A549 treated with CORT108297 at 1 μM for 4 hours (cell line): ENCODE data around the gene RBMS2. TPM values are rescaled to one million over a fixed set of nuclear protein-coding genes. Genes with fewer than 3 reads are reported as not detected.

Source experiments
- total RNA-seq: library from RNA; stranded (reverse); fragments of 200-300 nt; extraction: Qiagen RNA extraction; gene quantifications from 5 replicates; pipeline ENCODE4 v1.2.3, GENCODE V29; 2022

RBMS2 gene, protein sequence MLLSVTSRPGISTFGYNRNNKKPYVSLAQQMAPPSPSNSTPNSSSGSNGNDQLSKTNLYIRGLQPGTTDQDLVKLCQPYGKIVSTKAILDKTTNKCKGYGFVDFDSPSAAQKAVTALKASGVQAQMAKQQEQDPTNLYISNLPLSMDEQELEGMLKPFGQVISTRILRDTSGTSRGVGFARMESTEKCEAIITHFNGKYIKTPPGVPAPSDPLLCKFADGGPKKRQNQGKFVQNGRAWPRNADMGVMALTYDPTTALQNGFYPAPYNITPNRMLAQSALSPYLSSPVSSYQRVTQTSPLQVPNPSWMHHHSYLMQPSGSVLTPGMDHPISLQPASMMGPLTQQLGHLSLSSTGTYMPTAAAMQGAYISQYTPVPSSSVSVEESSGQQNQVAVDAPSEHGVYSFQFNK
- total RNA-seq: 10.8 to 17.4 TPM (median 13.0 TPM) in 5 replicates

DNA sequence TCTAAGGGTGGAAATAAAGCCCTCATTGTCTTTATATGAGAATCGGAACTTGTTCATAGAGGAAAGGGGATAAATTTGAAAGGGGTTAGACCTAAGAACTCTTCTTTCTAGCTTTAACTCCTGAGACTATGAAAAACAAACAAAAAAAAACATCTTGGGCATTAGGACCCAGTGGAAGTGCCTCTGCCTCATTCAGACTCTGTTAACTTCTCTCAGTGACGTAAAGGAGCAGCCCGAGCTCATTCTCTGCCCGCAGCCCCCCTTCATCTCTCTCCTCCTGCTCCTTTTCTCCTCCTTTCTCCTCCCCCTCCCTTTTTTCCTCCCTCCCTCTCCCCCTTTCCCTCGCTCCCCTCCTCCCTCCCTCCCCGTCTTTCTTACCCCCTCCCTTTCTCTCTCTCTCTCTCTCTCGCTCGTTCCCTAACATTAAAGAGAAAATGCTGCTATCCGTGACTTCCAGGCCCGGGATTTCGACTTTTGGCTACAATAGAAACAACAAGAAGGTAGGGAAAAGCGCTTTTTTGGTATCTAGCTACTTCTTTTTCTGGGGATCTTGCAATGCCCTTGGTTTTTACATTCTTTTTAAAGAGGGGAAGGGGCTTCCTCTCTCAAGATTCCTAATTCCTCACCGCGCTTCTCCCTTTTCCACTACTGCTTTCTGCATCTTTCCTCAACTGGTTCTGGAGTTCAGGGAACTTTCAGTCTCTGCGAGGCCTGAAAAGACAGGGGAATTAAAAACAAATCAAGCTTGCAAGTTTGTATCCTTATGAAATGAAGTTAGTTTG is at the start of gene RBMS2:
Gene RBMS2, plus strand, starts transcription at position 231 of the 782 bp plus-strand sequence. Its CDS starts 204 bp downstream, at position 435.

DNA sequence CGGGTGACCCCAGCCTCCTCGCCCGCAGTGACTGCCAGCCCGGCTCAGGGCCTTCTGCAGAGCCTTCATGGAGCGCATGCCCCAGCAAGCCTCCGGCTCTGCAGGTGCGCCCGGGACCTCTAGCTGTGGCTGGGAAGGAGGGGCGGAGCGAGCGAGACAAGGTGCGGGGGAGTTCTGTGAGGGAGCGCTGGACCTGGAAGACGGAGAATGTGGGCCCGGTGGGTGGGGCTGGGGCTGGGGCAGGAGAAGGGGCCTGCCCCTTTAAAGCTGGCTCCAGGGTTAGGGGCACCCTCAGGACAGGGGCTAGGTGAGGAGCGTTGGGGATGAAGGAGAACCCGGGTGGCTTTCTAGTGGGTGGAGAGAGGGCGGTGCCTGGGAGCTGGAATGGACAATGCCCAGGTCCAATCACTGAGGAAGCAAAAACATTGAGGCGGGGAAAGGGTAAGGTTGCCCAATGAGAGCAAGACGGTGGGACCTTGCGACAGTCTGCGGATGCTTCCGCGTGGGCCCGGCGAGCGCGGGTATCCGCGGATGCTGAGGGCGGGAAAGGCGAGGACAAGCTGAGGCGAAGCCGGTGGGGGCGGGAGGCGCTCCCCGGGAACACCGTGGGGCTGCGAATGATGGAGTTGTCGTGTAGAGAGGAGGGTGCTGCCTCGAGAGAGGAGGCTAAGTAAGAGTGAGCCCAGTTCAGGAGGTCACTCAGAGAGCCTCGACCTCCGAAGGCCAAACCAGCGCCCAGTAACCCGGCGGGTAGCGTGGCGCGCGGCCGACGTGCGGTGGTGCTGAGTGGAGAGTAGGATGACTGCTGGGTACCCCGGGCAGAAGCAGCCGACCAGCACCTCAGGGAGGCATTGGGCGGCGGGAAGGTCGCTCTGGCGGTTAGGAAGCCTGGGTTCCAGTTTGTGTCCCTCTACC is 33.3 kb upstream of the RBMS2 start, which contains the start of gene GLS2:
Gene GLS2, minus strand, starts transcription at position 121 of the 915 bp plus-strand sequence. Its CDS starts 43 bp downstream, at position 78.

DNA sequence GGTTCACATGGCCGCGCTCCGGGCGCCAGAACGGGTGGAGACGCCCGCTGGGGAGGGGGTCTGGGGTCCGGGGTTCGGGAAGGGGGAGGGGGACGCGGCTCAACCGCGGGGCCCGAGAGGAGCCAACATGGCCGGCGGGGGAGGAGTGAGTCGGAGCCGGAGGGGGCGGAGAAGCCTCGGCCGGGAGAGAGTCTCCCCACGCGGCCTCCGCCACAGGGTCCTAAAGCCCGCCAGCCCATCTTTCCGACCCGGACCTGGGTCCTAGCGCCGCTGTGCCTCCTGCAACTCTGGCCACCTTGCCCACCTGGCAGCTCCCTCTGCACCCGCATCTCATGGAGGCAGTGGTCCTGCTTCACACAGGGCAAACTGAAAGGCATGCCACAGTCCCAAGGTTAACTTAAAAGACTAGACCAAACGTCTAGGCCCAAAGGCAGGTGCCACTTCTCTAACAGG is 108.6 kb downstream of the RBMS2 start, which contains the start of gene BAZ2A:
Gene BAZ2A, minus strand, starts transcription at position 147 of the 453 bp plus-strand sequence. CDS start 12,796 bp downstream, outside the sequence.

Other genes starting within 250 kb of the RBMS2 start
- gene CS, start 221.5 kb upstream of the RBMS2 start, total RNA-seq: 143 to 171 TPM (median 150 TPM) in 5 replicates
- 120 to 150 TPM (median 144 TPM) in 5 replicates for gene CNPY2, start 205.8 kb upstream of the RBMS2 start, total RNA-seq
- gene PAN2, start 187.8 kb upstream of the RBMS2 start, total RNA-seq: 16.2 to 19.1 TPM (median 17.9 TPM) in 5 replicates
- gene IL23A, start 182.9 kb upstream of the RBMS2 start, total RNA-seq: 0.35 to 1.0 TPM (median 0.57 TPM) in 5 replicates
- 11.8 to 15.2 TPM (median 12.7 TPM) in 5 replicates for gene STAT2, start 161.7 kb upstream of the RBMS2 start, total RNA-seq
- not detected in 5 replicates for gene APOF, start 159.0 kb upstream of the RBMS2 start, total RNA-seq
- gene TIMELESS, start 72.4 kb upstream of the RBMS2 start, total RNA-seq: 33.5 to 41.0 TPM (median 36.6 TPM) in 5 replicates
- 0.12 TPM in 1 of 5 replicates, not detected in the others for gene MIP, start 67.2 kb upstream of the RBMS2 start, total RNA-seq
- gene SPRYD4, start 53.2 kb upstream of the RBMS2 start, total RNA-seq: 1.8 to 2.1 TPM (median 2.0 TPM) in 5 replicates
- 0.06 to 0.22 TPM (median 0.12 TPM) in 5 replicates for gene GLS2, start 33.7 kb upstream of the RBMS2 start, total RNA-seq
- 31.4 to 46.8 TPM (median 43.6 TPM) in 5 replicates for gene BAZ2A, start 108.5 kb downstream of the RBMS2 start, total RNA-seq
- gene ATP5F1B, start 124.2 kb downstream of the RBMS2 start, total RNA-seq: 807 to 915 TPM (median 885 TPM) in 5 replicates
- 385 to 489 TPM (median 401 TPM) in 5 replicates for gene PTGES3, start 166.5 kb downstream of the RBMS2 start, total RNA-seq
- 1,440 to 1,979 TPM (median 1,496 TPM) in 5 replicates for gene NACA, start 203.5 kb downstream of the RBMS2 start, total RNA-seq
- gene PRIM1, start 230.5 kb downstream of the RBMS2 start, total RNA-seq: 24.1 to 34.0 TPM (median 25.7 TPM) in 5 replicates
- 0.64 to 1.5 TPM (median 1.3 TPM) in 5 replicates for gene HSD17B6, start 241.5 kb downstream of the RBMS2 start, total RNA-seq